Measurements from ENCODE around the gene TCF15. TPM values are rescaled to one million over a fixed set of nuclear protein-coding genes. Genes with fewer than 3 reads are reported as not detected.

Gene TCF15
- total and polyA plus RNA-seq, 2 experiments from 2014 or later, result not detected

DNA sequence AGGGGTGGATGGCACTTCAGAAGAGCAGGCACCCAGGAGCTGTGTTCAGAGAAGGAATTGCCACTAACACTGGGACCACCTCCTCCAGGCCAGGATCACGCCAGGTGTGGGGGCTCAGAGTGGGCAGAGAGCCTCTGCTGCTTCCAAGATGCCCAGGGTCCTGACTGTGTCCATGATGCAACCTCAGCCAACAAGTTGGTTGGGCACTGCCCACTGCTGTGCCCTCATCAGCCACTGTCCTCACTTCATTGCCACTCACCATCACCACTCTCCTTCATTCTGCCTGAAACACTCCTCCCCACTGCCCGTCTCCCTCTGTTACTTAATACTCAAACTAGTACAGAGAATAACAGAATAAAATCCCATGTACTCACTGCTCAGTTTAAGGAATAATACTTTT lies 16.5 kb upstream of the TCF15 start:
- Histone ChIP-seq H3K27ac (no peak overlapping the region), H2AFZ (no peak overlapping the region), H3K9me3 (ENCODE audit: low read depth) (no peaks in the 10 kb centered on the region), H3K36me3 (replicated peaks; ENCODE audit: insufficient read depth, low read depth) (no peaks in the 10 kb centered on the region), H3K4me3 (no peak overlapping the region), H3K4me2 (no peak overlapping the region), H3K27me3 (peaks cover 2% of the 10 kb centered on the region), H4K20me1 (ENCODE audit: insufficient read depth, poor library complexity, severe bottlenecking) (no peaks in the 10 kb centered on the region), H3K4me1 (ENCODE audit: insufficient read depth) (no peaks in the 10 kb centered on the region), H3K9me2 (replicated peaks; ENCODE audit: insufficient read depth) (no peaks in the 10 kb centered on the region), H3K79me2 (no peaks in the 10 kb centered on the region)
- DNase-seq (ENCODE audit: low spot score), result no peak
- 77% methylated on average over 2 of the region's 2 CpGs for WGBS (ENCODE audit: low lambda C conversion rate, missing lambda C conversion rate)
- no peak for TF ChIP-seq EZH2phosphoT487 (IDR thresholded peaks at IDR 0.05; ENCODE audit: low read depth, severe bottlenecking, unreplicated experiment)
- no peak for TF ChIP-seq EZH2 (IDR thresholded peaks at IDR 0.05; ENCODE audit: borderline replicate concordance)
- TF ChIP-seq, protein P1, sequence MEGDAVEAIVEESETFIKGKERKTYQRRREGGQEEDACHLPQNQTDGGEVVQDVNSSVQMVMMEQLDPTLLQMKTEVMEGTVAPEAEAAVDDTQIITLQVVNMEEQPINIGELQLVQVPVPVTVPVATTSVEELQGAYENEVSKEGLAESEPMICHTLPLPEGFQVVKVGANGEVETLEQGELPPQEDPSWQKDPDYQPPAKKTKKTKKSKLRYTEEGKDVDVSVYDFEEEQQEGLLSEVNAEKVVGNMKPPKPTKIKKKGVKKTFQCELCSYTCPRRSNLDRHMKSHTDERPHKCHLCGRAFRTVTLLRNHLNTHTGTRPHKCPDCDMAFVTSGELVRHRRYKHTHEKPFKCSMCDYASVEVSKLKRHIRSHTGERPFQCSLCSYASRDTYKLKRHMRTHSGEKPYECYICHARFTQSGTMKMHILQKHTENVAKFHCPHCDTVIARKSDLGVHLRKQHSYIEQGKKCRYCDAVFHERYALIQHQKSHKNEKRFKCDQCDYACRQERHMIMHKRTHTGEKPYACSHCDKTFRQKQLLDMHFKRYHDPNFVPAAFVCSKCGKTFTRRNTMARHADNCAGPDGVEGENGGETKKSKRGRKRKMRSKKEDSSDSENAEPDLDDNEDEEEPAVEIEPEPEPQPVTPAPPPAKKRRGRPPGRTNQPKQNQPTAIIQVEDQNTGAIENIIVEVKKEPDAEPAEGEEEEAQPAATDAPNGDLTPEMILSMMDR (IDR thresholded peaks at IDR 0.05; ENCODE audit: poor library complexity), result no peak

- Histone ChIP-seq H3K9me3 (ENCODE audit: low read depth) (no peaks in the 10 kb centered on the region), H3K4me3 (no peak overlapping the region)
Measured at GRCh38 chr20:625360-625932, 15.3 kb upstream of the TCF15 start.

GRCh38 chr20:623704-624103 lies 13.6 kb upstream of the TCF15 start:
- Histone ChIP-seq H3K4me2 (no peak overlapping the region), H3K36me3 (replicated peaks; ENCODE audit: insufficient read depth, low read depth) (no peaks in the 10 kb centered on the region), H3K4me1 (ENCODE audit: insufficient read depth) (no peaks in the 10 kb centered on the region), H3K79me2 (no peaks in the 10 kb centered on the region), H4K20me1 (ENCODE audit: insufficient read depth, poor library complexity, severe bottlenecking) (no peaks in the 10 kb centered on the region), H3K27ac (no peak overlapping the region), H3K27me3 (peaks cover 2% of the 10 kb centered on the region), H3K9me3 (ENCODE audit: low read depth) (no peaks in the 10 kb centered on the region), H2AFZ (no peak overlapping the region), H3K4me3 (no peak overlapping the region), H3K9me2 (replicated peaks; ENCODE audit: insufficient read depth) (no peaks in the 10 kb centered on the region)
- TF ChIP-seq EZH2phosphoT487 (IDR thresholded peaks at IDR 0.05; ENCODE audit: low read depth, severe bottlenecking, unreplicated experiment), result no peak
- TF ChIP-seq, protein P1 (IDR thresholded peaks at IDR 0.05; ENCODE audit: poor library complexity), result no peak
- no peak for TF ChIP-seq EZH2 (IDR thresholded peaks at IDR 0.05; ENCODE audit: borderline replicate concordance)
- WGBS (ENCODE audit: low lambda C conversion rate, missing lambda C conversion rate), result 86% methylated on average over 4 of the region's 4 CpGs
- no peak for DNase-seq (ENCODE audit: low spot score)

More at GRCh38 chr20:625360-625932, 15.3 kb upstream of the TCF15 start:
- Histone ChIP-seq H3K36me3 (replicated peaks; ENCODE audit: insufficient read depth, low read depth) (no peaks in the 10 kb centered on the region), H3K4me2 (no peak overlapping the region), H4K20me1 (ENCODE audit: insufficient read depth, poor library complexity, severe bottlenecking) (no peaks in the 10 kb centered on the region), H3K27me3 (peaks cover 2% of the 10 kb centered on the region), H3K4me1 (ENCODE audit: insufficient read depth) (no peaks in the 10 kb centered on the region), H3K27ac (no peak overlapping the region), H3K79me2 (no peaks in the 10 kb centered on the region), H2AFZ (no peak overlapping the region), H3K9me2 (replicated peaks; ENCODE audit: insufficient read depth) (no peaks in the 10 kb centered on the region)
- WGBS (ENCODE audit: low lambda C conversion rate, missing lambda C conversion rate), result 91% methylated on average over 4 of the region's 4 CpGs
- no peak for DNase-seq (ENCODE audit: low spot score)
- TF ChIP-seq EZH2phosphoT487 (IDR thresholded peaks at IDR 0.05; ENCODE audit: low read depth, severe bottlenecking, unreplicated experiment) (no peak), EZH2 (IDR thresholded peaks at IDR 0.05; ENCODE audit: borderline replicate concordance) (no peak)
- TF ChIP-seq, protein P1 (IDR thresholded peaks at IDR 0.05; ENCODE audit: poor library complexity), result no peak

Data from hepatocyte (in vitro differentiated cells).